A673 (cell line): ENCODE results near the gene CCDC92.

Source experiments
- EZH2 ChIP-seq: fragments of 200-600 bp; sonication (generic); IDR thresholded peaks from 2 replicates; pipeline ENCODE4 v1.6.1; 2017; ENCODE audit warnings: borderline replicate concordance, low read depth, mild to moderate bottlenecking, mixed read lengths, antibody characterized with exemption, low read length; ENCODE audit not compliant: poor library complexity, severe bottlenecking
- TF ChIP-seq, protein P1 (sequence below): fragments of 300-800, 200-600 bp; sonication (generic); conservative IDR thresholded peaks from 2 replicates; pipeline ENCODE4 v1.5.1; 2017; ENCODE audit warnings: low read depth, mild to moderate bottlenecking, antibody characterized with exemption, low read length, moderate library complexity, mixed read lengths

DNA sequence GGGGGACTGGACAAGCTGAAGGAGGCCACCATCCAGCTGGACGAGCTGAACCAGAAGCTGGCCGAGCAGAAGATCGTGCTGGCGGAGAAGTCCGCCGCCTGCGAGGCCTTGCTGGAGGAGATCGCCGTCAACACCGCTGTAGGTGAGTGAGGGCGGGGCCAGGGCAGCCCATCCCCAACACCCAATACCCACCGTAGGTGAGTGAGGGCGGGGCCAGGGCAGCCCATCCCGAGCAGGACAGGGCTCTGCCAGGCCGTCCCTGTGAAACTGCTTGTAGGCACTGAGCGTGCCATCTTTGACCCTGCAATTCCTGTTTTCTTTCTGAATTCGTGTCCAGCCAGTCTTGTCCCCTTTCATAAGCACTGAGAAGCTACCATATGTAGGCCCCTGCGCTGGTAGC is 74.0 kb downstream of the CCDC92 start:
- TF ChIP-seq, protein P1, sequence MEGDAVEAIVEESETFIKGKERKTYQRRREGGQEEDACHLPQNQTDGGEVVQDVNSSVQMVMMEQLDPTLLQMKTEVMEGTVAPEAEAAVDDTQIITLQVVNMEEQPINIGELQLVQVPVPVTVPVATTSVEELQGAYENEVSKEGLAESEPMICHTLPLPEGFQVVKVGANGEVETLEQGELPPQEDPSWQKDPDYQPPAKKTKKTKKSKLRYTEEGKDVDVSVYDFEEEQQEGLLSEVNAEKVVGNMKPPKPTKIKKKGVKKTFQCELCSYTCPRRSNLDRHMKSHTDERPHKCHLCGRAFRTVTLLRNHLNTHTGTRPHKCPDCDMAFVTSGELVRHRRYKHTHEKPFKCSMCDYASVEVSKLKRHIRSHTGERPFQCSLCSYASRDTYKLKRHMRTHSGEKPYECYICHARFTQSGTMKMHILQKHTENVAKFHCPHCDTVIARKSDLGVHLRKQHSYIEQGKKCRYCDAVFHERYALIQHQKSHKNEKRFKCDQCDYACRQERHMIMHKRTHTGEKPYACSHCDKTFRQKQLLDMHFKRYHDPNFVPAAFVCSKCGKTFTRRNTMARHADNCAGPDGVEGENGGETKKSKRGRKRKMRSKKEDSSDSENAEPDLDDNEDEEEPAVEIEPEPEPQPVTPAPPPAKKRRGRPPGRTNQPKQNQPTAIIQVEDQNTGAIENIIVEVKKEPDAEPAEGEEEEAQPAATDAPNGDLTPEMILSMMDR: no peak
- TF ChIP-seq EZH2: no peak
